Measurements from ENCODE around the gene PIP5K1A. TPM values are rescaled to one million over a fixed set of nuclear protein-coding genes. Genes with fewer than 3 reads are reported as not detected.

Gene PIP5K1A
- total and polyA plus RNA-seq, 9 of the 15 experiments (the other 6 are each of a cell fraction or from before 2014, with no cell fraction given), result 1.9 to 42.4 (median 18.8) TPM

DNA sequence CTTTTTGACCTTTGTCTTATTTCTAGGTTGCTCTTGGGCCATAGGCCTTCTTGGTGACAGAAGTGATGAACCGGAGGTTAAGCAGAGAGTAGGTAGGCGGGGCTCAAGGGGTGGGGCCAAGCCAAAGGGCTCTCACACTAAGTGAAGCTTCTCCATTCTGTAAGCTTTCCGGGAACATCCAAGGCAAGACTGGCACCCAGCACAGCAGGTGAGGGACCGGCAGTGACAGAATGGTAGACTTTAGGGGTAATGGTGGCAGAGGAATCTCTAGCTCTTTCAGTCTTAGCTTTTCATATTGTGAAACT lies 41.9 kb upstream of the PIP5K1A start, which contains the start of gene TNFAIP8L2:
TNFAIP8L2 (plus strand) TSS at position 135 of the 305 bp plus-strand sequence. CDS start 2,049 bp downstream, outside the sequence.
- ATAC-seq (peak; percentile 86), DNase-seq (ENCODE audit: extremely low read depth in 1 of 4, low spot score in 3 of 4) (peak in 3 of 4 experiments; percentile 41 to 56 (median 44)), FAIRE-seq (no peak)
- Histone ChIP-seq H3K4me1 (replicated peaks in 1 of 2; ENCODE audit: control insufficient read depth in 2 of 2, insufficient read depth in 2 of 2, low read length in 2 of 2) (peaks cover 8 to 14% of the 10 kb centered on the region in 2 experiments; a peak in 4 of 5 replicates), H3K4me2 (ENCODE audit: insufficient read depth, low read length) (peak within 1 kb of the TSS; percentile 38), H3K9ac (ENCODE audit: insufficient read depth in 1 of 2, low read depth in 2 of 2, low read length in 2 of 2) (peak within 1 kb of the TSS; percentile 13 to 24; a peak in 3 of 4 replicates), H3K4me3 (no peak within 1 kb of the TSS), H3K27ac (ENCODE audit: extremely low read depth, low read depth, low read length) (peak within 1 kb of the TSS; percentile 10; the same call in 1 of the 3 replicates), H3K27me3 (ENCODE audit: control insufficient read depth in 2 of 2, insufficient read depth in 2 of 2, low read length in 2 of 2) (no peaks in the 10 kb centered on the region), H3K36me3 (ENCODE audit: control insufficient read depth, insufficient read depth, low read length) (peaks cover 22% of the 10 kb centered on the region; the same call in 2 of the 3 replicates), H3K9me3 (replicated peaks; ENCODE audit: control insufficient read depth, insufficient read depth, low read depth, low read length) (no peaks in the 10 kb centered on the region; the same call in 1 of the 2 replicates), H3K9me1 (ENCODE audit: control insufficient read depth, insufficient read depth, low read length) (no peaks in the 10 kb centered on the region), H4K20me1 (replicated peaks; ENCODE audit: control insufficient read depth, insufficient read depth, low read length) (no peaks in the 10 kb centered on the region; the same call in 1 of the 2 replicates), H3K79me2 (ENCODE audit: control insufficient read depth, insufficient read depth, low read length) (no peaks in the 10 kb centered on the region), H2AFZ (ENCODE audit: low read depth, low read length) (no peak within 1 kb of the TSS)
- POLR2A ChIA-PET, result interaction anchor here (0.5 to 1.6 kb wide), 5 partner anchors 8 to 106 kb away, joined by 3 to 7 read pairs (median 3); no protein-coding TSS in a partner anchor
- 42% methylated on average over 4 of the region's 4 CpGs for WGBS (ENCODE audit: insufficient coverage, low coverage, missing lambda C conversion rate)
- in situ Hi-C loops (cut with MboI), result loop anchor here (5.0 kb wide), 2 partner anchors 64 to 139 kb away; no protein-coding TSS in a partner anchor
- intact Hi-C loops (cut with micrococcal nuclease), result loop anchor here (1.0 kb wide), 2 partner anchors 57 to 132 kb away; no protein-coding TSS in a partner anchor
- CTCF ChIA-PET (ENCODE audit: low intra/inter-chr PET ratio), result interaction anchor here (0.6 to 4.6 kb wide), 5 partner anchors 13 to 230 kb away, joined by 3 to 51 read pairs (median 4); partner anchors contain the start of genes GABPB2 and SETDB1
- no peak for TF ChIP-seq RAD21 (CRISPR knock-in tag; conservative IDR thresholded peaks at IDR 0.05 in 1 of 2, IDR thresholded peaks at IDR 0.05 in 1 of 2)
- no TSS peak for BruUV-seq (replicated peaks)

DNA sequence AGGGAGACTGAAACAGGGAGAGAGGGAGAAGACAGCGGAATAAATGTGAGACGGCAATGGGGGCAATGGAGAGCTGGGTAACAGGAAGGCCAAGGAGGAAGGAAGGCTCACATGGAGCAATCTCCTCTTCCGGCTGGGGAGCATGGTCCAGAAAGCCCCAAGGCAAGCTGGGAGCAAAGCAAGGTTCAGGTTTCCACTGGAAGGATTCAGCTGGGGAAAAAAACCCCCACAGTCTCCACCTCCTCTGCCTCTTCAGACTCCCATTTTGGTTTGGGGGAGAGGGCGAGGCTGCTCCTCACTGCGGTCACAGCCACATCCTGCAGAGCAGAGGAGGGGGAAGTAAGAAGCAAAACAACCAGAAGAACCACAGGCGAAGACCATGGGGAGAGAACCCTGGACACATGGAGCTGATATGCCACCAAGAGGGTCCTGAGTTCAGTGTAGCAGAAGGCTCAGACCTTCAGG lies 41.3 kb upstream of the PIP5K1A start:
- Histone ChIP-seq H2AFZ (ENCODE audit: low read depth, low read length) (no peak overlapping the region), H4K20me1 (replicated peaks; ENCODE audit: control insufficient read depth, insufficient read depth, low read length) (no peaks in the 10 kb centered on the region; the same call in 1 of the 2 replicates), H3K9ac (ENCODE audit: insufficient read depth in 1 of 2, low read depth in 2 of 2, low read length in 2 of 2) (peak overlapping the region; percentile 13 to 24; a peak in 3 of 4 replicates), H3K9me3 (replicated peaks; ENCODE audit: control insufficient read depth, insufficient read depth, low read depth, low read length) (no peaks in the 10 kb centered on the region; the same call in 1 of the 2 replicates), H3K9me1 (ENCODE audit: control insufficient read depth, insufficient read depth, low read length) (no peaks in the 10 kb centered on the region), H3K27me3 (ENCODE audit: control insufficient read depth in 2 of 2, insufficient read depth in 2 of 2, low read length in 2 of 2) (no peaks in the 10 kb centered on the region), H3K4me3 (no peak overlapping the region), H3K4me2 (ENCODE audit: insufficient read depth, low read length) (peak overlapping the region; percentile 38; the same call in 1 of the 2 replicates), H3K36me3 (ENCODE audit: control insufficient read depth, insufficient read depth, low read length) (peaks cover 27% of the 10 kb centered on the region; the same call in 2 of the 3 replicates), H3K4me1 (replicated peaks in 1 of 2; ENCODE audit: control insufficient read depth in 2 of 2, insufficient read depth in 2 of 2, low read length in 2 of 2) (peaks cover 8 to 14% of the 10 kb centered on the region in 2 experiments; a peak in 4 of 5 replicates), H3K79me2 (ENCODE audit: control insufficient read depth, insufficient read depth, low read length) (no peaks in the 10 kb centered on the region), H3K27ac (ENCODE audit: extremely low read depth, low read depth, low read length) (peak overlapping the region; percentile 10; the same call in 1 of the 3 replicates)
- ATAC-seq (peak; percentile 16; the same call in 2 of the 3 replicates), DNase-seq (ENCODE audit: extremely low read depth in 1 of 4, low spot score in 3 of 4) (no peak), FAIRE-seq (no peak)
- ChIA-PET CTCF (ENCODE audit: low intra/inter-chr PET ratio) (interaction anchor here (0.7 to 4.6 kb wide), 3 partner anchors 57 to 231 kb away, joined by 3 to 51 read pairs (median 23); partner anchors contain the start of gene SETDB1), POLR2A (interaction anchor here (0.5 to 1.6 kb wide), 5 partner anchors 7 to 106 kb away, joined by 3 to 7 read pairs (median 3); no protein-coding TSS in a partner anchor)
- intact Hi-C loops (cut with micrococcal nuclease) (no loop called here), in situ Hi-C loops (cut with MboI) (loop anchor here (5.0 kb wide), 2 partner anchors 65 to 140 kb away; no protein-coding TSS in a partner anchor)
- BruUV-seq (replicated peaks), result no TSS peak
- WGBS (ENCODE audit: insufficient coverage, low coverage, missing lambda C conversion rate), result 41% methylated on average over 5 of the region's 6 CpGs
- TF ChIP-seq RAD21 (CRISPR knock-in tag; conservative IDR thresholded peaks at IDR 0.05 in 1 of 2, IDR thresholded peaks at IDR 0.05 in 1 of 2), result 0 out of 4 replicates have a peak, but pooled peaks of 1 of the 2 experiments have one; percentile 13
- TF ChIP-seq XRCC3 (IDR thresholded peaks at IDR 0.05), result no peak
- TF ChIP-seq DMBX1 (CRISPR knock-in tag; IDR thresholded peaks at IDR 0.05; ENCODE audit: borderline replicate concordance), result 0 out of 2 replicates have a peak, but pooled peaks have one; percentile 15
- no peak for TF ChIP-seq TAL1 (IDR thresholded peaks at IDR 0.05)
- TF ChIP-seq CEBPG (CRISPR knock-in tag; IDR thresholded peaks at IDR 0.05), result no peak
- TF ChIP-seq CEBPG (tag; conservative IDR thresholded peaks at IDR 0.05 in 1 of 2, IDR thresholded peaks at IDR 0.05 in 1 of 2), result no peak
- no peak for TF ChIP-seq MEF2A (IDR thresholded peaks at IDR 0.05; ENCODE audit: control insufficient read depth, low read depth, low read length)
- no peak for TF ChIP-seq SRF (CRISPR knock-in tag; IDR thresholded peaks at IDR 0.05)
- TF ChIP-seq MAZ (CRISPR knock-in tag; conservative IDR thresholded peaks at IDR 0.05 in 1 of 2, IDR thresholded peaks at IDR 0.05 in 1 of 2), result 0 out of 4 replicates have a peak, but pooled peaks of 1 of the 2 experiments have one; percentile 44
- peak; percentile 76; the same call in 1 of the 2 replicates for TF ChIP-seq ZNF444 (CRISPR knock-in tag; IDR thresholded peaks at IDR 0.05)
- TF ChIP-seq ETS2 (tag; IDR thresholded peaks at IDR 0.05; ENCODE audit: borderline replicate concordance, poor library complexity, severe bottlenecking), result no peak
- TF ChIP-seq, protein P1, sequence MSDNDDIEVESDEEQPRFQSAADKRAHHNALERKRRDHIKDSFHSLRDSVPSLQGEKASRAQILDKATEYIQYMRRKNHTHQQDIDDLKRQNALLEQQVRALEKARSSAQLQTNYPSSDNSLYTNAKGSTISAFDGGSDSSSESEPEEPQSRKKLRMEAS (CRISPR knock-in tag; IDR thresholded peaks at IDR 0.05), result peak; percentile 25; the same call in 1 of the 2 replicates

Measured in K562 (cell line).